GM12891 (cell line): ENCODE data around the gene KAZN.

Source experiments
- POLR2A ChIP-seq: IDR thresholded peaks from 2 replicates; pipeline ENCODE4 v1.6.1; 2011; ENCODE audit warnings: low read depth, low read length, control low read depth
- POLR2AphosphoS5 ChIP-seq: IDR thresholded peaks from 2 replicates; pipeline ENCODE4 v1.6.1; 2011; ENCODE audit warnings: low read depth, low read length, control low read depth

GRCh38 chr1:14815175-14815877 is 216.8 kb downstream of the KAZN start:
- TF ChIP-seq POLR2A (no peak), POLR2AphosphoS5 (no peak)
